PC-3 (cell line): Measurements from ENCODE around the gene SDSL. TPM values are rescaled to one million over a fixed set of nuclear protein-coding genes. Genes with fewer than 3 reads are reported as not detected.

ENCODE experiments used
- ATAC-seq: fragments of 200-7000 bp; cut with Tn5 transposase; 2 replicates; pipeline ENCODE4 v1.9.1; 2020; ENCODE audit warnings: mild to moderate bottlenecking, moderate library complexity
- BruUV-seq: library from RNA; stranded (reverse); fragments of 400-500 nt; replicated peaks from 2 replicates; lab custom pipeline; 2021; lab: Mats Ljungman, UMichigan
- CTCF ChIA-PET: fragments of 300-600 bp; sonication (Branson Sonifier 250); formaldehyde crosslinking; loops from one replicate; lab custom pipeline; 2022; ENCODE audit warnings: antibody characterized with exemption; lab: Charles Lee
- POLR2A ChIA-PET: fragments of 300-600 bp; sonication (Branson Sonifier 250); formaldehyde crosslinking; loops from one replicate; lab custom pipeline; 2022; ENCODE audit warnings: antibody characterized with exemption; ENCODE audit not compliant: unreplicated experiment; lab: Charles Lee
- DNase-seq: peaks from one replicate; pipeline ENCODE4 v3.0.0-alpha.2; 2015
- H2AFZ ChIP-seq: fragments of 300-600 bp; sonication (generic); 2 replicates; pipeline ENCODE4 v1.6.0; 2016; ENCODE audit warnings: antibody characterized with exemption, low read length
- H3F3A ChIP-seq: fragments of 300-600 bp; sonication (generic); one replicate; pipeline ENCODE4 v1.6.0; 2017; ENCODE audit warnings: antibody characterized with exemption, low read length, control low read depth, mild to moderate bottlenecking; ENCODE audit not compliant: unreplicated experiment
- H3K27ac ChIP-seq: fragments of 300-600 bp; sonication (generic); 2 replicates; pipeline ENCODE4 v1.5.1; 2016; ENCODE audit warnings: mild to moderate bottlenecking, low read length
- H3K27me3 ChIP-seq: fragments of 300-600 bp; sonication (generic); 2 replicates; pipeline ENCODE4 v1.6.1; 2016; ENCODE audit warnings: low read length, mixed read lengths
- H3K36me3 ChIP-seq: fragments of 300-600 bp; sonication (generic); 2 replicates; pipeline ENCODE4 v1.6.1; 2016; ENCODE audit warnings: low read depth, mixed run types, low read length, mixed read lengths
- H3K4me1 ChIP-seq: fragments of 300-600 bp; sonication (generic); 2 replicates; pipeline ENCODE4 v1.5.1; 2016; ENCODE audit warnings: low read length; ENCODE audit not compliant: insufficient read depth
- H3K4me2 ChIP-seq: fragments of 300-600 bp; sonication (generic); 2 replicates; pipeline ENCODE4 v1.6.0; 2016; ENCODE audit warnings: low read length
- H3K4me3 ChIP-seq: fragments of 300-600 bp; sonication (generic); 2 replicates; pipeline ENCODE4 v1.5.1; 2016; ENCODE audit warnings: mild to moderate bottlenecking, low read length, mixed read lengths
- H3K79me2 ChIP-seq: fragments of 300-600 bp; sonication (generic); 2 replicates; pipeline ENCODE4 v1.6.1; 2017; ENCODE audit warnings: low read length, mixed read lengths
- H3K9ac ChIP-seq: fragments of 300-600 bp; sonication (generic); 2 replicates; pipeline ENCODE4 v1.6.0; 2016; ENCODE audit warnings: mild to moderate bottlenecking, low read length
- H3K9me2 ChIP-seq: fragments of 300-600 bp; sonication (generic); replicated peaks from 2 replicates; pipeline ENCODE4 v1.6.1; 2016; ENCODE audit warnings: mixed run types, low read length, mixed read lengths
- H3K9me3 ChIP-seq: fragments of 300-600 bp; sonication (generic); 2 replicates; pipeline ENCODE4 v1.6.1; 2016; ENCODE audit warnings: low read length, mixed read lengths
- H4K20me1 ChIP-seq: fragments of 300-600 bp; sonication (generic); 2 replicates; pipeline ENCODE4 v1.6.1; 2016; ENCODE audit warnings: low read length, mixed read lengths
- CTCF ChIP-seq: fragments of 300-600 bp; sonication (generic); conservative IDR thresholded peaks from 2 replicates; pipeline ENCODE4 v1.5.1; 2017; ENCODE audit warnings: antibody characterized with exemption, low read depth, mild to moderate bottlenecking, low read length
- EZH2 ChIP-seq: fragments of 300-600 bp; sonication (generic); IDR thresholded peaks from one replicate; pipeline ENCODE4 v1.6.1; 2017; ENCODE audit warnings: antibody characterized with exemption, mild to moderate bottlenecking, low read length; ENCODE audit not compliant: unreplicated experiment
- EZH2phosphoT487 ChIP-seq: fragments of 300-600 bp; sonication (generic); IDR thresholded peaks from 2 replicates; pipeline ENCODE4 v1.6.1; 2018; ENCODE audit warnings: mild to moderate bottlenecking, antibody characterized with exemption, low read length, borderline replicate concordance
- intact Hi-C: fragments of 100-400 bp; cut with micrococcal nuclease; formaldehyde crosslinking; loops from 2 replicates; pipeline ENCODE4 v1.9.0; 2023
- total RNA-seq: library from RNA; depleted of rRNA; stranded (reverse); fragments of >200 nt; gene quantifications from 2 replicates; pipeline ENCODE4 v1.2.3, GENCODE V29; 2014

SDSL gene
- total RNA-seq, 1 experiment from 2014 or later, result 14.0 TPM

GRCh38 chr12:113381220-113381619 is 41.0 kb upstream of the SDSL start:
- Histone ChIP-seq H3K27me3 (no peaks in the 10 kb centered on the region), H2AFZ (no peak overlapping the region), H3K9me3 (no peaks in the 10 kb centered on the region), H3K36me3 (peaks cover 9% of the 10 kb centered on the region; the same call in 1 of the 2 replicates), H3F3A (no peaks in the 10 kb centered on the region), H3K79me2 (no peaks in the 10 kb centered on the region), H4K20me1 (no peaks in the 10 kb centered on the region), H3K27ac (no peak overlapping the region), H3K4me1 (no peaks in the 10 kb centered on the region), H3K4me2 (no peak overlapping the region), H3K4me3 (no peak overlapping the region), H3K9me2 (no peaks in the 10 kb centered on the region), H3K9ac (no peak overlapping the region)
- intact Hi-C loops, result no loop called here
- no TSS peak for BruUV-seq
- ATAC-seq, result no peak
- TF ChIP-seq EZH2, result no peak
- no peak for TF ChIP-seq EZH2phosphoT487
- no peak for TF ChIP-seq CTCF
- POLR2A ChIA-PET, result no interaction called here
- DNase-seq, result no peak
- CTCF ChIA-PET, result no interaction called here

GRCh38 chr12:113382206-113382605 is 40.0 kb upstream of the SDSL start:
- Histone ChIP-seq H3K9ac (no peak overlapping the region), H3K9me3 (no peaks in the 10 kb centered on the region), H3K27ac (no peak overlapping the region), H3K79me2 (no peaks in the 10 kb centered on the region), H3K9me2 (no peaks in the 10 kb centered on the region), H3K27me3 (no peaks in the 10 kb centered on the region), H4K20me1 (no peaks in the 10 kb centered on the region), H3K4me3 (no peak overlapping the region), H3K36me3 (peaks cover 14% of the 10 kb centered on the region), H3K4me1 (no peaks in the 10 kb centered on the region), H3F3A (no peaks in the 10 kb centered on the region), H3K4me2 (no peak overlapping the region), H2AFZ (no peak overlapping the region)
- ATAC-seq (no peak), DNase-seq (no peak)
- BruUV-seq, result no TSS peak
- intact Hi-C loops, result no loop called here
- ChIA-PET POLR2A (no interaction called here), CTCF (no interaction called here)
- TF ChIP-seq CTCF (no peak), EZH2phosphoT487 (no peak), EZH2 (no peak)

- no peak for DNase-seq
- H3K4me1 ChIP-seq, result no peaks in the 10 kb centered on the region
- H2AFZ ChIP-seq, result no peak overlapping the region
- H3K9me2 ChIP-seq, result no peaks in the 10 kb centered on the region
- H3K9me3 ChIP-seq, result no peaks in the 10 kb centered on the region
- intact Hi-C loops, result no loop called here
- CTCF ChIA-PET, result no interaction called here
- POLR2A ChIA-PET, result interaction anchor here (0.5 kb wide), 1 partner anchor 64 kb away, joined by 3 read pairs; no protein-coding TSS in a partner anchor
- H3K4me2 ChIP-seq, result no peak overlapping the region
- no peaks in the 10 kb centered on the region for H3K79me2 ChIP-seq
- ATAC-seq, result no peak
- no TSS peak for BruUV-seq
- no peak overlapping the region for H3K27ac ChIP-seq
- H4K20me1 ChIP-seq, result no peaks in the 10 kb centered on the region
- H3K36me3 ChIP-seq, result peaks cover 18% of the 10 kb centered on the region
- H3K4me3 ChIP-seq, result no peak overlapping the region
- TF ChIP-seq EZH2phosphoT487, result no peak
- no peaks in the 10 kb centered on the region for H3F3A ChIP-seq
- no peak overlapping the region for H3K9ac ChIP-seq
- H3K27me3 ChIP-seq, result no peaks in the 10 kb centered on the region
These were observed 37.4 kb upstream of the SDSL start for GRCh38 chr12:113384778-113385177.
